H1 (cell line): ENCODE results near the gene CCT4. TPM values are rescaled to one million over a fixed set of nuclear protein-coding genes. Genes with fewer than 3 reads are reported as not detected.

Experiments
- CREB1 ChIP-seq: IDR thresholded peaks from 2 replicates; pipeline ENCODE4 v1.6.1; 2012; ENCODE audit warnings: inconsistent platforms
- CTCF ChIP-seq, 3 experiments: IDR thresholded peaks; 1 replicate in 2 of 3; 2 replicates in 1 of 3; pipeline versions ENCODE4 v1.5.1 to v1.6.1; 2011; ENCODE audit warnings: low read length in 3 of 3, mild to moderate bottlenecking in 3 of 3, inconsistent platforms in 2 of 3, low read depth in 1 of 3, moderate library complexity in 1 of 3; ENCODE audit not compliant: insufficient read depth in 1 of 3; ENCODE audit errors: control extremely low read depth in 1 of 3
- EGR1 ChIP-seq: IDR thresholded peaks from 2 replicates; pipeline ENCODE4 v1.6.1; 2011; ENCODE audit warnings: low read depth, low read length, borderline replicate concordance
- RXRA ChIP-seq: IDR thresholded peaks from 2 replicates; pipeline ENCODE4 v1.6.1; 2011; ENCODE audit warnings: low read depth, mild to moderate bottlenecking, low read length, moderate library complexity; ENCODE audit not compliant: insufficient read depth
- SAP30 ChIP-seq: fragments of 300-600 bp; sonication (generic); IDR thresholded peaks from 2 replicates; pipeline ENCODE4 v1.7.1; 2012; ENCODE audit warnings: low read length, moderate library complexity, mild to moderate bottlenecking, inconsistent platforms; ENCODE audit not compliant: insufficient read depth, insufficient replicate concordance
- TCF12 ChIP-seq: IDR thresholded peaks from 2 replicates; pipeline ENCODE4 v1.6.1; 2011; ENCODE audit warnings: low read depth, mild to moderate bottlenecking, low read length
- polyA plus RNA-seq, 7 experiments: library from polyadenylated mRNA; depleted of rRNA in 3 of 7; stranded (reverse) in 5 of 7; unstranded in 2 of 7; fragments of >200 nt in 5 of 7; fragments of 200-250 nt in 2 of 7; gene quantifications; 1 replicate in 5 of 7; 2 replicates in 1 of 7; 4 replicates in 1 of 7; pipeline versions ENCODE4 v1.2.1 to v1.2.3, GENCODE V29; 2011 to 2013; ENCODE audit warnings: missing spikeins in 2 of 7, mixed read lengths in 2 of 7
- total RNA-seq: library from RNA; stranded (reverse); fragmentation: NEBNext Ultra II Directional; extraction: Animal tissue kit (Norgen Biotek cat#: 25700); gene quantifications from 2 replicates; pipeline ENCODE4 v1.2.1, GENCODE V29; 2021

CCT4 gene
- total and polyA plus RNA-seq, 2 of the 8 experiments (the other 6 are each of a cell fraction or from before 2014, with no cell fraction given) = 129 to 359 TPM

DNA sequence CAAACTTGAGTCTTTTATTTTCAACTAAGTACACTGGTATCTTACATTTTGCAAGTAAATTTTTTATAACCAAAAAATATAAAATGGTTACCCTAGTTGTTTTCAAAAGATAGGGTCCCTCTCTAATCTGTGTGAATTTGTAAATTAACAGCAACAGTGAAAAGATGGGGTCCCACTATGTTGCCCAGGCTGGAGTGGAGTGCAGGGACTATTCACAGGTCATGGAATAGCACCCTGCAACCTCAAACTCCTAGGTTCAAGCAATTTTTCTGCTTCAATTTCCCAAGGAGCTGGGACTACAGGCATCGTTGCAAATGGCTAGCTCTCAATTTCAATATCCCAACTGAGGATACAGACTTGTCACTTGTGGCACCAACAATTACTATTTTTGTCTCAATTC, 12.1 kb downstream of the CCT4 start (continued):
- TF ChIP-seq CTCF (IDR thresholded peaks at IDR 0.05; ENCODE audit: control extremely low read depth in 1 of 3, insufficient read depth in 1 of 3, low read depth in 1 of 3, low read length in 3 of 3) = no peak
- no peak for TF ChIP-seq EGR1
- TF ChIP-seq SAP30 = no peak
- TF ChIP-seq RXRA = no peak
- no peak for TF ChIP-seq CREB1
- no peak for TF ChIP-seq TCF12
